Astrocyte (in vitro differentiated cells and primary cell): ENCODE data around the gene CZIB.

ENCODE experiments used
- CTCF ChIP-seq: IDR thresholded peaks from 2 replicates; pipeline ENCODE4 v1.5.1; 2011; ENCODE audit warnings: low read depth, mild to moderate bottlenecking, inconsistent platforms, low read length, moderate library complexity; ENCODE audit not compliant: insufficient read depth
- EZH2 ChIP-seq: IDR thresholded peaks from 2 replicates; pipeline ENCODE4 v1.6.1; 2012; ENCODE audit warnings: mild to moderate bottlenecking, low read length, inconsistent platforms; ENCODE audit not compliant: insufficient read depth

GRCh38 chr1:53265581-53265980, 45.1 kb upstream of the CZIB start:
- no peak for TF ChIP-seq CTCF
- no peak for TF ChIP-seq EZH2
